ENCODE measurements around the gene MC5R. TPM values are rescaled to one million over a fixed set of nuclear protein-coding genes. Genes with fewer than 3 reads are reported as not detected.

MC5R gene
- total RNA-seq, 4 donors from 2014 or later: not detected

DNA sequence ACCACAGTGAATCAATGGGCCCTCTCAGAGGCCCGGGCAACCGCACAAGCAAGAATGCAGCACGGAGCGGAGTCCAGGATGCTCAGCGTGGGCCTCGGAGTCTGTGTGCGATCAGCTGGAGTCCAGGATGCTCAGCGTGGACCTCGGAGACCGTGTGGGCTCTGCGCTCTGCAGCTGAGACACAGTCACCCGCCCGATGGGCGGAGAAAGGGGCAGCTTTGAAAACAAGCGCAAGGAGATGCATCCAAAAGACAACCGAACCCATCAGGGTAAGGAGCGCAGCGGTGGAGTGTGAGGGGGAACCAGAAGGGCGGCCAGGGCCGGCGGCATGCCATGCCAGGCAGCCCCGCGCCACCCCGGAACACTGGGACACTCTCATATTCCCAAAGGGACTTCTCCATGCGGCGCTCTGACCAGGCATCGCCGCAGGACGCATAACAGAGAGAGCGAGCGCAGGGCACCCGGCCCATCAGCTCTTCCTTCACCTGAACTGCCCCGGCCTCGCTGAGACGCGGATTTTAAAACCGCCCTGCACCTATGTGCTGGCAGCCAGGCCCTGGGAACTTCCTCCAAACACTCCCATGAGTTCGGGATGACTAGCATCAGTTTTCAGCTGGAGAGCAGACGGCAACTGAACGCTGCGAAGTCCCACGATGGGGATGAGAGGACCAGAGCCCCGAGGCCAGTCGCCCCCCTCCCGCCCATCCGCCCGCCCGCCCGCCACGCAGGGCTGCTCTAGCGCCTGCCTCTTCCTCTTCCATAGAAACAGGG lies 44.7 kb downstream of the MC5R start:
- no peak for TF ChIP-seq POLR2A (IDR thresholded peaks at IDR 0.05)
- TF ChIP-seq, protein P1, sequence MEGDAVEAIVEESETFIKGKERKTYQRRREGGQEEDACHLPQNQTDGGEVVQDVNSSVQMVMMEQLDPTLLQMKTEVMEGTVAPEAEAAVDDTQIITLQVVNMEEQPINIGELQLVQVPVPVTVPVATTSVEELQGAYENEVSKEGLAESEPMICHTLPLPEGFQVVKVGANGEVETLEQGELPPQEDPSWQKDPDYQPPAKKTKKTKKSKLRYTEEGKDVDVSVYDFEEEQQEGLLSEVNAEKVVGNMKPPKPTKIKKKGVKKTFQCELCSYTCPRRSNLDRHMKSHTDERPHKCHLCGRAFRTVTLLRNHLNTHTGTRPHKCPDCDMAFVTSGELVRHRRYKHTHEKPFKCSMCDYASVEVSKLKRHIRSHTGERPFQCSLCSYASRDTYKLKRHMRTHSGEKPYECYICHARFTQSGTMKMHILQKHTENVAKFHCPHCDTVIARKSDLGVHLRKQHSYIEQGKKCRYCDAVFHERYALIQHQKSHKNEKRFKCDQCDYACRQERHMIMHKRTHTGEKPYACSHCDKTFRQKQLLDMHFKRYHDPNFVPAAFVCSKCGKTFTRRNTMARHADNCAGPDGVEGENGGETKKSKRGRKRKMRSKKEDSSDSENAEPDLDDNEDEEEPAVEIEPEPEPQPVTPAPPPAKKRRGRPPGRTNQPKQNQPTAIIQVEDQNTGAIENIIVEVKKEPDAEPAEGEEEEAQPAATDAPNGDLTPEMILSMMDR (IDR thresholded peaks at IDR 0.05): no peak
- 4% methylated on average over 51 of the region's 51 CpGs for WGBS, 2 donors
- no peak overlapping the region for H3K4me3 ChIP-seq (ENCODE audit: low read depth, poor library complexity, severe bottlenecking)
- no peak for DNase-seq (ENCODE audit: low spot score in 2 of 2)
- intact Hi-C loops (cut with DNase I; ENCODE audit: low total_unique reads): no loop called here

GRCh38 chr18:13871701-13872100 lies 47.8 kb downstream of the MC5R start:
- WGBS, 2 donors: 37 to 51% methylated on average over 13 of the region's 13 CpGs
- TF ChIP-seq, protein P1 (IDR thresholded peaks at IDR 0.05): no peak
- no peak for TF ChIP-seq POLR2A (IDR thresholded peaks at IDR 0.05)
- intact Hi-C loops (cut with DNase I; ENCODE audit: low total_unique reads): no loop called here
- no peak for DNase-seq (ENCODE audit: low spot score in 2 of 2)
- no peak overlapping the region for H3K4me3 ChIP-seq (ENCODE audit: low read depth, poor library complexity, severe bottlenecking)

GRCh38 chr18:13872373-13872772 lies 48.4 kb downstream of the MC5R start:
- no peak overlapping the region for H3K4me3 ChIP-seq (ENCODE audit: low read depth, poor library complexity, severe bottlenecking)
- intact Hi-C loops (cut with DNase I; ENCODE audit: low total_unique reads): no loop called here
- TF ChIP-seq, protein P1 (IDR thresholded peaks at IDR 0.05): no peak
- TF ChIP-seq POLR2A (IDR thresholded peaks at IDR 0.05): no peak
- DNase-seq (ENCODE audit: low spot score in 2 of 2): no peak
- 79 to 81% methylated on average over 14 of the region's 14 CpGs for WGBS, 2 donors

DNA sequence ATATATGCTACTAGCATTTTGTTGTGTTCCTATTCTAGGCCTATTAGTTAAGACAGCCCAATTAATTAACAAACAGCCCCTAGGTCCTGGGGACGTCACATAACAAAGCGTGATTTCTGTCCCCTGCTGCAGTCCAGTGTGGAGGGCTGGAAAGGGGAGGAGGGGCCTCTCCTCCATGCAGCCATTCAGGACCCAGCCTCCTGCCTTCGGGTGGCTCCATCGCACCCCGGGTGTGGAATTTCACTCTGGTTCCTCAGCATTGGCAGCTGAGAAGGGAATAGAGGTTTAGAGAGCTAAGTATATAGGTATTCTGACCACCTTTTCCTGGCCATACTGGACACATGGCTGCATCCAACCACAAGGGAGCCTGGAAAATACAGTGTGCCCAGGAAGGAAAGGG lies 49.0 kb downstream of the MC5R start:
- DNase-seq (ENCODE audit: low spot score in 2 of 2): no peak
- H3K4me3 ChIP-seq (ENCODE audit: low read depth, poor library complexity, severe bottlenecking): no peak overlapping the region
- 65 to 83% methylated on average over 5 of the region's 5 CpGs for WGBS, 2 donors
- intact Hi-C loops (cut with DNase I; ENCODE audit: low total_unique reads): no loop called here
- TF ChIP-seq, protein P1 (IDR thresholded peaks at IDR 0.05): no peak
- TF ChIP-seq POLR2A (IDR thresholded peaks at IDR 0.05): no peak

DNA sequence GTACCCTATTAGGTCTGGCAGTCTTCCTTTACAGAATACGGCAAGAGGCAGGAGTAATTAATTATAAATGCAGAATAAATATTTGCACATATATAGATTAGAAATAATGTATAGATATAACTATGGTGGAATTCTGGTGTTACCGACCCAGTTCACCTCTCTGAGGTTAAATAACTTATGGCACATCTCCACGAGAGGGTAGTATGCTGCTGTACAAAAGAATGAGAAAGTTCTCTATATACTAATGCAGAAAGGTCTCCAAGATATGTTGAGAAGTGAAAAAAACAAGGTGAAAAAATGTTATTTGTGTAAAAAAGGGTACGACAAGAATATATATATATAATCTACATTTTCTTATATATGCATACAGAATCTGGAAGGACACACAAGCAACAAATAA lies 50.6 kb downstream of the MC5R start:
- no peak for TF ChIP-seq POLR2A (IDR thresholded peaks at IDR 0.05)
- TF ChIP-seq, protein P1 (IDR thresholded peaks at IDR 0.05): no peak
- H3K4me3 ChIP-seq (ENCODE audit: low read depth, poor library complexity, severe bottlenecking): no peak overlapping the region
- DNase-seq (ENCODE audit: low spot score in 2 of 2): no peak
- intact Hi-C loops (cut with DNase I; ENCODE audit: low total_unique reads): no loop called here
- 80 to 84% methylated on average over 4 of the region's 4 CpGs for WGBS, 2 donors

Other genes starting within 250 kb of the MC5R start
- gene FAM210A, start 97.6 kb upstream of the MC5R start, total RNA-seq: 1 to 10 TPM; 4.9 to 9.7 (median 6.3) TPM
- gene RNMT, start 97.5 kb upstream of the MC5R start, total RNA-seq: 10 to 100 TPM; 19.3 to 24.2 (median 21.6) TPM
- gene MC2R, start 91.4 kb downstream of the MC5R start, total RNA-seq: not detected